ENCODE data around the gene THOC3.
"Not testable (repeated sequence)": the region's sequence is repeated elsewhere in the genome, so short reads cannot be mapped to it uniquely, and the experiment has no call there.

DNA sequence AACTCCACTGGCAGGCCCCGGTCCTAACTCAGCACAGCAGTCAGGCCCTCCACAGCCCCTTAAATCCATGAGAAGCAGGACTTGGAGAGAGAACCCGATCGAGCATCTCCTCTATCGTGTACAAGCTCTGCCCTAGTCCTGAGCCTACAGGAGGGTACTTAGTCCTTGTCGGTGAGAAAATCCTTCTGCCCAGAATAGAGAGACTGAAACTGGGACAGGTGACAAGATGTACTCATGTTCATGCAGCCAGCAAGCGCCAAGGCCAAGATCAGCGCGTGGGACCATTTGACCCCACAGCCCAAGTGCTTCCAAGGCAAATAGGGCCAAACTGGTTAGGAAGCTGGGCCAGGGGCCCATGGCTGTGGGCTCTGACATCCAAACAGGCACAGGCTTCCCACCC is 15.3 kb downstream of the THOC3 start:
- TF ChIP-seq, protein P1, sequence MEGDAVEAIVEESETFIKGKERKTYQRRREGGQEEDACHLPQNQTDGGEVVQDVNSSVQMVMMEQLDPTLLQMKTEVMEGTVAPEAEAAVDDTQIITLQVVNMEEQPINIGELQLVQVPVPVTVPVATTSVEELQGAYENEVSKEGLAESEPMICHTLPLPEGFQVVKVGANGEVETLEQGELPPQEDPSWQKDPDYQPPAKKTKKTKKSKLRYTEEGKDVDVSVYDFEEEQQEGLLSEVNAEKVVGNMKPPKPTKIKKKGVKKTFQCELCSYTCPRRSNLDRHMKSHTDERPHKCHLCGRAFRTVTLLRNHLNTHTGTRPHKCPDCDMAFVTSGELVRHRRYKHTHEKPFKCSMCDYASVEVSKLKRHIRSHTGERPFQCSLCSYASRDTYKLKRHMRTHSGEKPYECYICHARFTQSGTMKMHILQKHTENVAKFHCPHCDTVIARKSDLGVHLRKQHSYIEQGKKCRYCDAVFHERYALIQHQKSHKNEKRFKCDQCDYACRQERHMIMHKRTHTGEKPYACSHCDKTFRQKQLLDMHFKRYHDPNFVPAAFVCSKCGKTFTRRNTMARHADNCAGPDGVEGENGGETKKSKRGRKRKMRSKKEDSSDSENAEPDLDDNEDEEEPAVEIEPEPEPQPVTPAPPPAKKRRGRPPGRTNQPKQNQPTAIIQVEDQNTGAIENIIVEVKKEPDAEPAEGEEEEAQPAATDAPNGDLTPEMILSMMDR (conservative IDR thresholded peaks at IDR 0.05; ENCODE audit: low read depth, low read length): not testable (repeated sequence)
- TF ChIP-seq EZH2 (IDR thresholded peaks at IDR 0.05; ENCODE audit: borderline replicate concordance, low read depth, low read length, poor library complexity, severe bottlenecking): not testable (repeated sequence)

All from A673 (cell line).